AG04450 (cell line): Measurements from ENCODE around the gene KMO. TPM values are rescaled to one million over a fixed set of nuclear protein-coding genes. Genes with fewer than 3 reads are reported as not detected.
A peak's percentile ranks its signal among the peaks of the same experiment; 100 is the strongest.

Experiments
- CTCF ChIA-PET: fragments of 300-600, 350-600 bp; formaldehyde crosslinking; extraction: SDS; loops from one replicate; lab custom pipeline; 2022; ENCODE audit warnings: antibody characterized with exemption, inconsistent platforms; lab: Charles Lee
- POLR2A ChIA-PET: fragments of 350-600 bp; formaldehyde crosslinking; extraction: SDS; loops from one replicate; lab custom pipeline; 2021; ENCODE audit warnings: antibody characterized with exemption, inconsistent platforms; lab: Yijun Ruan, JAX
- DNase-seq: peaks from one replicate; pipeline ENCODE4 v3.0.0-alpha.2; 2011; ENCODE audit warnings: low read depth, low spot score
- H3K27ac ChIP-seq: one replicate; pipeline ENCODE4 v1.5.1; 2012; ENCODE audit warnings: low read depth, low read length, control low read depth
- H3K27me3 ChIP-seq: one replicate; pipeline ENCODE4 v1.6.0; 2012; ENCODE audit warnings: low read length; ENCODE audit not compliant: control insufficient read depth, insufficient read depth
- H3K4me3 ChIP-seq: 2 replicates; pipeline ENCODE4 v1.5.1; 2011; ENCODE audit warnings: mild to moderate bottlenecking, low read depth, low read length, control low read depth
- H3K9me3 ChIP-seq: 2 replicates; pipeline ENCODE4 v1.5.1; 2012; ENCODE audit warnings: low read length; ENCODE audit not compliant: control insufficient read depth, insufficient read depth
- polyA plus RNA-seq: library from polyadenylated mRNA; depleted of rRNA; stranded (reverse); fragments of >200 nt; gene quantifications from 2 replicates; pipeline ENCODE4 v1.2.3, GENCODE V29; 2011
- TF ChIP-seq, protein P1 (sequence below): IDR thresholded peaks from 2 replicates; pipeline ENCODE4 v1.5.1; 2011; ENCODE audit warnings: low read depth, low read length, control low read depth, inconsistent platforms

The KMO gene
- polyA plus RNA-seq, 1 experiment: 0.07 TPM

DNA sequence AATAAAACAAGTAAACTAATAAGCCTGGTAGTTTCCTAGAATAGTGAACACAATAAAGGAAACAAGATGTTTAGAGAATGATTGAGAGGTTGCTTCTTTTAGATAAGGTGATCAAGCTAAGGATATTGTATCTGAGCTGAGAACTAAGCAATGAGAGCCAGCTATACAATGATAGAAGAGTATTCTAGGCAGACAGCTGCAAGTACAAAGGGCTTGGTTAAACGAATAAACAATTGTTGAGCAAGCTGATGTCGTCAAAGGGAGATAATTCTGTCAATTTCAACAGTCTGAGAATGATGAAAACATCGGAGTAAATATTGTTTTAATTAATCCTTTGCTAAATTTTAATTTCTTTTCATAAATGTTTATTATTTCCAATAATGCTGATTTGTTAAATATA lies 7.2 kb upstream of the KMO start:
- H3K4me3 ChIP-seq: no peak overlapping the region
- CTCF ChIA-PET: interaction anchor here (1.0 to 1.3 kb wide), 2 partner anchors 102 to 474 kb away, joined by 3 read pairs; partner anchors contain the start of gene MAP1LC3C
- peaks cover 31% of the 10 kb centered on the region for H3K27me3 ChIP-seq
- POLR2A ChIA-PET: interaction anchor here (0.5 kb wide), 1 partner anchor 358 kb away, joined by 3 read pairs; no protein-coding TSS in a partner anchor
- no peak overlapping the region for H3K27ac ChIP-seq
- TF ChIP-seq, protein P1, sequence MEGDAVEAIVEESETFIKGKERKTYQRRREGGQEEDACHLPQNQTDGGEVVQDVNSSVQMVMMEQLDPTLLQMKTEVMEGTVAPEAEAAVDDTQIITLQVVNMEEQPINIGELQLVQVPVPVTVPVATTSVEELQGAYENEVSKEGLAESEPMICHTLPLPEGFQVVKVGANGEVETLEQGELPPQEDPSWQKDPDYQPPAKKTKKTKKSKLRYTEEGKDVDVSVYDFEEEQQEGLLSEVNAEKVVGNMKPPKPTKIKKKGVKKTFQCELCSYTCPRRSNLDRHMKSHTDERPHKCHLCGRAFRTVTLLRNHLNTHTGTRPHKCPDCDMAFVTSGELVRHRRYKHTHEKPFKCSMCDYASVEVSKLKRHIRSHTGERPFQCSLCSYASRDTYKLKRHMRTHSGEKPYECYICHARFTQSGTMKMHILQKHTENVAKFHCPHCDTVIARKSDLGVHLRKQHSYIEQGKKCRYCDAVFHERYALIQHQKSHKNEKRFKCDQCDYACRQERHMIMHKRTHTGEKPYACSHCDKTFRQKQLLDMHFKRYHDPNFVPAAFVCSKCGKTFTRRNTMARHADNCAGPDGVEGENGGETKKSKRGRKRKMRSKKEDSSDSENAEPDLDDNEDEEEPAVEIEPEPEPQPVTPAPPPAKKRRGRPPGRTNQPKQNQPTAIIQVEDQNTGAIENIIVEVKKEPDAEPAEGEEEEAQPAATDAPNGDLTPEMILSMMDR: no peak
- DNase-seq: no peak
- no peaks in the 10 kb centered on the region for H3K9me3 ChIP-seq

DNA sequence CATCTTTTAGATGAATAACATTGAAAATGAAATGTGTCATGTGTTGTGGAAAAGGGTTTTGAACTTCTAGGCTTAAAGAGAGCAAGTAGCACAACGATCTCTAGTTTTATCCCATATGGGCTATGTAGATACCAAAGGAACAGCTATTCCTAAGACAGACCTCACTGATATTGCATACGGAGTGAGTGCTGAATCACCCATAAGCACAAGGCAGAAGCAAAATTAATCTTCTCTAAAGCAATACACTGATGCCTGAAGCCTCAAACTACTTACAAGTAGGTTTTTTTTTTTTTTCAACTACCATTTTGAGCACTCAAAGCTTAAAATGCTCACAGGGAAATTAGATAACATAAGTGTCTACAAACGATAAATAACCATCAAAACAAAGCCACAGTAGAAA lies 5.0 kb upstream of the KMO start:
- TF ChIP-seq, protein P1: no peak
- POLR2A ChIA-PET: no interaction called here
- no peaks in the 10 kb centered on the region for H3K9me3 ChIP-seq
- no peak overlapping the region for H3K4me3 ChIP-seq
- H3K27me3 ChIP-seq: peaks cover 31% of the 10 kb centered on the region
- H3K27ac ChIP-seq: no peak overlapping the region
- CTCF ChIA-PET: interaction anchor here (0.8 kb wide), 1 partner anchor 84 kb away, joined by 3 read pairs; no protein-coding TSS in a partner anchor
- DNase-seq: no peak

DNA sequence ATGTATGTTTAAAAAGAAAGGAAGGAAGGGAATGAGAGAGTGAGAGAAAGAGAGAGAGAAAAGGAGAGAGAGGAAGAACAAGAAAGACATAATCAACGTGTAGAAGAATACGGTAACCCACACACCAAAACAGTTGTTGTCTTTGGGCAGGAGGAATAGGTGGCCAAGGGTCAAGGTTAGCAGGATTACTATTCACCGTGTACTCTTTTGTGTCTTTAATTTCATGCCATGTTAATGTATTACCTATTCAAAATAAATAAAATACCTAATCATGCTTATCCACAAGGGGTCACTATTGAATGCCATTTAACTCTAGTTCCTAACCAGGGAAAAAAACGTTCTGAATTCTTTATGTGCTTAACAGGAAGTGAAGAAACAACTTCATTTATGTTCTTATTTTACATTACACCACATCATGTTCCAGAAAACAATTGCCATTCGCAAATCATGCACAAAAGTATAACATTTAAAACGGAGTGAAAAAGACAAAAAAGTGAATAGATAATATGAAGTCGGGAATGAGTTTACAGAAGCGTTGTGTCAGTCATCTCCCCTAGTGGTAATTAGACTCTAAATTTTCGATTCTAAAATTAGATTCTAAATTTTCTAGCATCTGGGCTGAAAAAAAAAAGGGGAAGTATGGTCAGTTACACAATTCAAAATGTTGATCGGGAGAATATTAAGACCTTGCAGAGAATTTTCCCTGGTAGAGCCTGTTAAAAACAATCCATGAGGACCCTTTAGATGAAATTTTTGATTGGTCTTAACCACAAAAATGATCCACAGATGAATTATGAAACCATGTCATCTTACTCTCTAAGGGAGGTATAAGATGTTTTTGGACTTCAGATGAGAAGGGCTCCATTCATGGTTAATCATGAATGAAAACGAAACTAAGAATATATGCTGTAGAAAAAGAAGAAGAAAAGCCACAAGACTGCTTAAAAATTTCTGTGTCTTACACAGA lies 700 bp upstream of the KMO start:
- peak; percentile 33 for DNase-seq
- ChIA-PET CTCF (interaction anchor here (0.6 to 1.7 kb wide), 21 partner anchors 8 to 721 kb away, joined by 3 to 13 read pairs (median 4); partner anchors contain the start of gene MAP1LC3C), POLR2A (no interaction called here)
- no peak overlapping the region for H3K27ac ChIP-seq
- TF ChIP-seq, protein P1: peak; percentile 59
- peak overlapping the region; percentile 59 for H3K4me3 ChIP-seq
- H3K27me3 ChIP-seq: peaks cover 10% of the 10 kb centered on the region
- no peaks in the 10 kb centered on the region for H3K9me3 ChIP-seq

DNA sequence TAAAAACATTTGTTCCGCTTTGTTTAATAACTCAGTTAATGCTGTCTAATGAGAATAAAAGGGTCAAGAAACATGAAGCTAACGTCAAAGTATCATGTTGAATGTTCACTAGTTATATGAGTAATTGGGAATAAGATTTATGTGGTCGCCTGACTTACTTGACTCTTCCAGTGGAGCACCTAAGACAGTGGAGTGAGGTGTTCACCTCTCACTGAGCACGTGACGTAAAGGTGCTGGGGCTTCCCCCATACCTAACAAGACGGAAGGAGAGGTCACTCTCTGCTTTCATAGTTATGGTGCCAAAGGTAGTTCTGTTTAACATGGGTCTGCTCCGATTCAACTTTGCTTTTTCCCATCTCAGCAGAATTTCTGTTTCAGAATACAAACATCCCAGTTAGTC lies 686 bp downstream of the KMO start:
- Histone ChIP-seq H3K27ac (no peak overlapping the region), H3K9me3 (no peaks in the 10 kb centered on the region), H3K4me3 (no peak overlapping the region), H3K27me3 (peaks cover 8% of the 10 kb centered on the region)
- CTCF ChIA-PET: interaction anchor here (1.3 to 1.7 kb wide), 5 partner anchors 78 to 465 kb away, joined by 5 to 13 read pairs (median 8); partner anchors contain the start of gene MAP1LC3C
- no peak for DNase-seq
- POLR2A ChIA-PET: no interaction called here
- TF ChIP-seq, protein P1: no peak
